OCI-LY3 (cell line): ENCODE data around the gene ACOT11.

Experiments used
- CTCF ChIP-seq: fragments of 200-600, 300-600 bp; sonication (generic); IDR thresholded peaks from 2 replicates; pipeline ENCODE4 v1.5.1; 2014; ENCODE audit warnings: antibody characterized with exemption, low read length, low read depth
- EZH2phosphoT487 ChIP-seq: fragments of 200-600 bp; shearing (Covaris generic); IDR thresholded peaks from 2 replicates; pipeline ENCODE4 v1.6.1; 2018; ENCODE audit warnings: antibody characterized with exemption, mixed run types, low read depth

DNA sequence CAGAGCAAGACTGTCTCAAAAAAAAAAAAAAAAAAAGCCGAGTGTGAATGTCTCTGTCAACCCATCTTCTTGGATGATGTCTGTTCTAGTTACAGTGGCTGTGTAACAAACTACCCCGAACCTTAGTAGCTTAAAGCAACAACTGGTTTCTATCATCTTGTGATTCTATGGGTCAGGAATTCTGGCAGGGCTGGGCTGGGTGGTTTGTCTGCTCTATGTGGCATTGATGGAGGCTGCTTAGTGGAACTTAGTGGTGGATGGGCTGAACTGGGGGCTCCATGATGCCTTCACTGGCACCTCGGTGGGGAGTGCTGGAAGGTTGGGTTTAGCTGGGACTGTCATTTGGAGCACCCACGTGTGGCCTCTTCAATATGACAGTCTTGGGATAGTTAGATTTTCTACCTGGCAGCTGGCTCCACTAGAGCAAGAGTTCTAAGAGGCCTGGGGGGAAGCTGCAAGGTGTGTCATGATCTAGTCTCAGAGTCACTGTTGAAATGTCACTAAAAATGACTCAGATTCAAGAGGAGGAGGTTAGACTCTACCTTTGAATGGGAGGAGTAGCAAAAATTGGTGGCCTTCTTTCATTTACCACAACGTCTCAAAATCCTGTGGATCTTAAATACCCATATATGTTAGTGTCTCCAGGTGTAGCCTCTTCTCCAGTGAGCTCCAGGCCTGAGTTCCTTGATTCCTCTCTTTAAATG, 18.6 kb downstream of the ACOT11 start:
- TF ChIP-seq EZH2phosphoT487, result no peak
- TF ChIP-seq CTCF, result no peak
